ENCODE results near the gene PLXNB1. TPM values are rescaled to one million over a fixed set of nuclear protein-coding genes. Genes with fewer than 3 reads are reported as not detected.
A peak's percentile ranks its signal among the peaks of the same experiment; 100 is the strongest.
"Not testable (repeated sequence)": the region's sequence is repeated elsewhere in the genome, so short reads cannot be mapped to it uniquely, and the experiment has no call there.

Gene PLXNB1
- total RNA-seq, 2 experiments from 2014 or later = 2.3 to 2.5 TPM

GRCh38 chr3:48461767-48462166 is 31.9 kb upstream of the PLXNB1 start:
- CTCF ChIA-PET = interaction anchor here (1.3 to 2.9 kb wide), 4 partner anchors 12 to 95 kb away, joined by 3 to 17 read pairs (median 7); partner anchors contain the start of gene PFKFB4

GRCh38 chr3:48460517-48460902 is 30.6 kb upstream of the PLXNB1 start:
- ChIA-PET POLR2A (no interaction called here), CTCF (interaction anchor here (0.6 kb wide), 1 partner anchor 411 kb away, joined by 3 read pairs; no protein-coding TSS in a partner anchor)
- DNase-seq = no peak
- Mint-ChIP-seq H3K27me3 (no peaks in the 10 kb centered on the region), H3K27ac (peak overlapping the region; percentile 43), H3K36me3 (ENCODE audit: low read depth) (peaks cover 34% of the 10 kb centered on the region), H3K4me3 (no peak overlapping the region), H3K4me1 (peaks cover 20% of the 10 kb centered on the region), H3K9me3 (no peaks in the 10 kb centered on the region)

More at GRCh38 chr3:48461767-48462166, 31.9 kb upstream of the PLXNB1 start:
- peaks cover 25% of the 10 kb centered on the region for H3K4me1 Mint-ChIP-seq
- not testable (repeated sequence) for H3K4me3 Mint-ChIP-seq, H3K27me3 Mint-ChIP-seq, H3K9me3 Mint-ChIP-seq, DNase-seq, H3K27ac Mint-ChIP-seq
- H3K36me3 Mint-ChIP-seq (ENCODE audit: low read depth) = peaks cover 43% of the 10 kb centered on the region
- POLR2A ChIA-PET = interaction anchor here (0.7 kb wide), 1 partner anchor 13 kb away, joined by 3 read pairs; no protein-coding TSS in a partner anchor

DNA sequence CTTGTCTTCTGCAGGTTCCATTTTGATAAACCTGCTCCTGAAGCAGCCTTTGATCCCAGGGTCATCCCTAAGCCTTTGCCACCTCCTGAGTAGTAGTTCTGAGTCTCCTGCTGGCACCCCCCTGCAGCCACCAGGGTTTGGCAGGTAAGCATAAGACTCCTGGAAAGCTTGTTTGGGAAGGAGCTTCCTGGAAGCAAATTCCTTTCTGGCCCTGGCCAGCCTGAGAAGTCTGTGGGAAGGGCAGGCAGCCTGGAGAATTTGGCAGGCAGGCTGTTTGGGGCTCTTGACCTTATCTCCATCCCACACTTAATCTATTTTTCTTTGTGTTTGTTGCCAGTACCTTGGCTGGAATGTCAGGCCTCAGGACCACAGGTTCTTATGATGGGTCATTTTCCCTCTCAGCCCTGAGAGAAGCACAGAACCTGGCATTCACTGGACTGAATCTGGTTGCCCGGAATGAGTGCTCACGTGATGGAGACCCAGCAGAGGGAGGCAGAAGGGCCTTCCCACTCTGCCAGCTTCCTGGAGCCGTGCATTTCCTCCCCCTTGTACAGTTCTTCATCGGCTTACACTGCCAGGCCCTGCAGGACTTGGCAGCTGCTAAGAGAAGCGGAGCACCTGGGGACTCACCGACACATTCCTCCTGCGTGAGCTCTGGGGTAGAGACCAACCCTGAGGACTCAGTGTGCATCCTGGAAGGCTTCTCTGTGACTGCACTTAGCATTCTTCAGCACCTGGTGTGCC is 30.1 kb upstream of the PLXNB1 start:
- CTCF ChIA-PET = interaction anchor here (0.6 to 1.0 kb wide), 3 partner anchors 13 to 412 kb away, joined by 3 read pairs; partner anchors contain the start of gene ATRIP
- DNase-seq = no peak

DNA sequence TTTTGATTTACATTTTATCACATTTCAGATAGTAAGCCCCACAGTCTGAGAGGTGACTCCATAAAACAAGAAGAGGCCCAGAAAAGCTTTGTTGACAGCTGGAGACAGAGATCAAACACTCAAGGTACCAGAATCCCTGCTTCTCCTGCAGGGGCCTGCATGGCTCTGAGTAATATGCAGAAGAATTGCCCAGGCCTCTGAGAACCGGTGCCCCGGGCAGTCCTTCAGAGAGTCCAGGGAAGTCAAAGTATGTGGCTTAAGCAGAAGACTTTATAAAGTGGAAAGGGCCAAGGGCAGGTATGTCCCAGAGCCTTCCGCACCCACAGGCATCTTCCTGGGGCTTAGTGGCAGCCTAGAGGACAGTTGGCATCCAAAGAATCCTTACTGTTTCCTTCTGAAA is 29.4 kb upstream of the PLXNB1 start:
- ChIA-PET CTCF (interaction anchor here (1.0 kb wide), 1 partner anchor 23 kb away, joined by 3 read pairs; no protein-coding TSS in a partner anchor), POLR2A (no interaction called here)
- Mint-ChIP-seq H3K27ac (no peak overlapping the region), H3K36me3 (ENCODE audit: low read depth) (peaks cover 36% of the 10 kb centered on the region), H3K4me3 (no peak overlapping the region), H3K27me3 (no peaks in the 10 kb centered on the region), H3K9me3 (no peaks in the 10 kb centered on the region), H3K4me1 (peaks cover 15% of the 10 kb centered on the region)
- no peak for DNase-seq

More for the DNA sequence above, 30.1 kb upstream of the PLXNB1 start:
- Mint-ChIP-seq H3K36me3 (ENCODE audit: low read depth) (peaks cover 32% of the 10 kb centered on the region), H3K4me3 (no peak overlapping the region), H3K27me3 (no peaks in the 10 kb centered on the region), H3K4me1 (peaks cover 15% of the 10 kb centered on the region), H3K9me3 (no peaks in the 10 kb centered on the region), H3K27ac (no peak overlapping the region)
- POLR2A ChIA-PET = no interaction called here

DNA sequence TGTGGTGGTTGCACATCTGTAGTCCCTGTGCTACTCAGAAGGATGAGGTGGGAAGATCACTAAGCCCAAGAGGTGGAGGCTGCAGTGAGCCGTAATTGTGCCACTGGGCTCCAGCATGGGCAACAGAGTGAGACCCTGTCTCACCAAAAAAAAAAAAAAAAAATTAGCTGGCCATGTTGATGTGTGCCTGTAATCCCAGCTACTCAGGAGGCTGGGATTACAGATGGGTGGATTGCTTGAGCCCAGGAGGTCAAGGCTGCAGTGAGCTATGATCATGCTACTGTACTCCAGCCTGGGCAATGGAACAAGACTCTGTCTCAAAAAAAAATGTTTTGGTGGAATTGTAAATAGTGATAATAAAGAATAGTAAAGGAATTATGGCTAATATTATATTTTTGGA is 26.6 kb upstream of the PLXNB1 start:
- CTCF ChIA-PET = interaction anchor here (0.7 to 2.2 kb wide), 4 partner anchors 10 to 21 kb away, joined by 4 to 13 read pairs (median 6); partner anchors contain the start of gene ATRIP
- Mint-ChIP-seq H3K27me3 (no peaks in the 10 kb centered on the region), H3K4me1 (peaks cover 14% of the 10 kb centered on the region), H3K27ac (no peak overlapping the region), H3K9me3 (no peaks in the 10 kb centered on the region), H3K4me3 (no peak overlapping the region), H3K36me3 (ENCODE audit: low read depth) (peaks cover 55% of the 10 kb centered on the region)
- DNase-seq = no peak
- POLR2A ChIA-PET = interaction anchor here (0.7 to 1.0 kb wide), 2 partner anchors 17 to 103 kb away, joined by 3 to 4 read pairs; partner anchors contain the start of genes CCDC51 and TMA7

DNA sequence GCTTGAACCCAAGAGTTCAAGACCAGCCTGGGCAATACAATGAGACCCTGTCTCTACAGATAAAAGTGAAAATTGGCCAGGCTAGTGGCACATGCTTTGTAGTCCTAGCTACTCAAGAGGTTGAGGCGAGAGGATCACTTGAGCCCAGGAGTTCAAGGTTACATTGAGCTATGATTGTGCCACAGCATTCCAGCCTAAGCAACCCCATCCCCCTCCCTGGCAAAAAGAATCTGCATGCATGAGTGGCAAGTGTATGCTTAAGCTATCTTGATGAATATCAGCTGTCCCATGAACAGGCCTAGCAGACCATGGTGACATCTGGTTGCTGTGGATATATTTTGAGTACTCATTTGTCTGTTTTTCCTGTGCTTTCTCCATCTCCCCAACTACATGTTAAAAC is 21.4 kb upstream of the PLXNB1 start:
- no peak for DNase-seq
- Mint-ChIP-seq H3K9me3 (no peaks in the 10 kb centered on the region), H3K27me3 (no peaks in the 10 kb centered on the region), H3K4me3 (no peak overlapping the region), H3K36me3 (ENCODE audit: low read depth) (peaks cover 46% of the 10 kb centered on the region), H3K4me1 (peaks cover 31% of the 10 kb centered on the region), H3K27ac (no peak overlapping the region)
- ChIA-PET CTCF (interaction anchor here (0.5 to 1.9 kb wide), 4 partner anchors 10 to 247 kb away, joined by 3 to 6 read pairs (median 4); no protein-coding TSS in a partner anchor), POLR2A (no interaction called here)

DNA sequence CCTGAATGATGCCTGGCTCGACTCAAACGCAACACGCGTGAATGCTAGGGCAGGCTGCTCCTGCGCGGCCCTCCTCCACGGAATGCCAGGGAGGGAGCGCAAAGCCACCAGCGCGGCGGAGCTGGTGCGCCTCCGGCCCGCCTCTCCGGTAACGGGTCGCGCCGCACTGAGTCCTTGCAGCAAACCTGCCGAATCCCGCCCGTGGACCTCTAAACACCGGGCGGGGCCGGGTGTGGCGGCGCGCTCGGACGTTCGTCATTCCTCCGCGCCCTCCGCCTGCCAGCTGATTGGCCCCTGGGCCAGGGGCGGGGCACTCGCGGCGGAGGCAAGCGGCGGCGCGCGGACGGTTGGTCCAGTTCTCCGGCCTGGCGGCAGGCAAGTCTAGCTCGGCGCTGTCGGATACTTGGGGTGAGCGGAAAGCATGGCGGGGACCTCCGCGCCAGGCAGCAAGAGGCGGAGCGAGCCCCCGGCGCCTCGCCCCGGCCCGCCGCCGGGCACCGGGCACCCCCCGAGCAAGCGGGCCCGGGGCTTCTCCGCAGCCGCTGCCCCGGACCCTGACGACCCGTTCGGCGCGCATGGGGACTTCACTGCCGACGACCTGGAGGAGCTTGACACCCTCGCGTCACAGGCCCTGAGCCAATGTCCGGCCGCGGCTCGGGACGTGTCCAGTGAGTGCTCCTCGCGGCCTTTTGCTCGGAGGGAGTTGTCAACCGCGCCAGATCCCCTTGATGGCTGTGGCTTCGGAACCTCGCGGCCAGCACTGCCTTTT is 16.7 kb upstream of the PLXNB1 start, which contains the start of gene ATRIP:
Gene ATRIP (plus strand): TSS at position 313 of the 769 bp plus-strand sequence. CDS start 109 bp downstream, at position 422.
- no peaks in the 10 kb centered on the region for H3K9me3 Mint-ChIP-seq
- H3K4me3 Mint-ChIP-seq = peak within 1 kb of the TSS; percentile 87
- peaks cover 54% of the 10 kb centered on the region for H3K4me1 Mint-ChIP-seq
- POLR2A ChIA-PET = interaction anchor here (0.7 to 1.3 kb wide), 2 partner anchors 10 to 22 kb away, joined by 3 to 4 read pairs; no protein-coding TSS in a partner anchor
- peak within 1 kb of the TSS; percentile 91 for H3K27ac Mint-ChIP-seq
- peak; percentile 87 for DNase-seq
- no peaks in the 10 kb centered on the region for H3K27me3 Mint-ChIP-seq
- CTCF ChIA-PET = interaction anchor here (0.5 to 8.0 kb wide), 13 partner anchors 9 to 338 kb away, joined by 3 to 76 read pairs (median 4); partner anchors contain the start of genes PFKFB4 and PLXNB1
- peaks cover 39% of the 10 kb centered on the region for H3K36me3 Mint-ChIP-seq (ENCODE audit: low read depth)

DNA sequence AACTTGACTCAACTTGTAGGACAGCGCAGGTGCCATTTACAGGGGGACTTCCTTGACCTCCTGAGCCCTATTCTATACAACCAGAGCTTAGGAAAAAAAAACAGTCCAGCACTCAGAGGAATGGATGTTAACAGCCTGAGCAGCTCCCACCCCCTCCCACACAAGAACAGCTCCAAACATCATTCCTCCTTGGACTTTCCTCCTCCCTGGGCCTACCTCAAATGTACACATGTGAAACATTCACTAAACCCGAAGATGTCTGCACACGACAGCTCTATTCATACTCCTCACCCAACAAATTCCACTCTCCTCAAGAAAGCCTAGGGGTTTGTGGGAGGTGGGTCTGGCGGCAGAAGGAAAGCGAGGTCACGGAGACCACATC is 16.1 kb upstream of the PLXNB1 start:
- peaks cover 56% of the 10 kb centered on the region for H3K4me1 Mint-ChIP-seq
- H3K27ac Mint-ChIP-seq = peak overlapping the region; percentile 91
- peaks cover 39% of the 10 kb centered on the region for H3K36me3 Mint-ChIP-seq (ENCODE audit: low read depth)
- POLR2A ChIA-PET = interaction anchor here (1.3 kb wide), 1 partner anchor 10 kb away, joined by 4 read pairs; no protein-coding TSS in a partner anchor
- H3K9me3 Mint-ChIP-seq = no peaks in the 10 kb centered on the region
- H3K27me3 Mint-ChIP-seq = no peaks in the 10 kb centered on the region
- DNase-seq = no peak
- H3K4me3 Mint-ChIP-seq = peak overlapping the region; percentile 87
- CTCF ChIA-PET = interaction anchor here (0.6 to 8.0 kb wide), 13 partner anchors 10 to 339 kb away, joined by 3 to 76 read pairs (median 4); partner anchors contain the start of genes PFKFB4 and PLXNB1

DNA sequence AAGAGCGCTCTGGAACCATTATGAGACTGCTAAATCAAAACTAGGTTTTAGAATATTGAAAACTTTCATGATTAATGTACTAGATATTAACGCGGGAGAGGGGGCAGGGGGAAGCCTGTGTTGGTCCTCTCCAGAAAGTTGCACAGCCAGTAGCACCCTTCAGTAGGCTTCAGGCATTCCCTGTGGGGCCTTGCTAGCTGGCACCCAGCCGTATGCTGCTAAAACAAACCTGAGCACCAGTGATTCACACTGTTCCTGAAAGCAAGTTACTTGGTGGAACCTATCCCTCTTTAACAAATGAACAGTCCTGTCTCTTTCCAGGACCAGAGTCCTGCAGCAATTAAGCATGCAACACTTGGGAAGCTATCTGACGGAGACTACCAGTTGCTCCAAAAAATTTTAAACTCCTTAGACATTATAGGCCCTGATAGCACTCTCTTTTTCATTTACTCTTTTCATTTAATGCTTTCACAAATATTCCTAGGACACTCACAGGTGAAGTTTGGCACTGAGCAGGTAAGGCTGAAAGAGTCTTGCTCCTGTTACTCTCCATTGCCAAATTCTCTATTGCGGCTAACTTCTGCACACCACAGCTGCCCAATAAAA is 15.5 kb upstream of the PLXNB1 start:
- peaks cover 60% of the 10 kb centered on the region for H3K4me1 Mint-ChIP-seq

GRCh38 chr3:48441940-48442339 is 12.1 kb upstream of the PLXNB1 start:
- no peak for DNase-seq
- Mint-ChIP-seq H3K4me1 (peaks cover 51% of the 10 kb centered on the region), H3K27me3 (no peaks in the 10 kb centered on the region), H3K4me3 (peak overlapping the region; percentile 96), H3K36me3 (ENCODE audit: low read depth) (peaks cover 35% of the 10 kb centered on the region), H3K9me3 (no peaks in the 10 kb centered on the region), H3K27ac (peak overlapping the region; percentile 42)
- POLR2A ChIA-PET = interaction anchor here (0.7 kb wide), 1 partner anchor 107 kb away, joined by 5 read pairs; no protein-coding TSS in a partner anchor
- CTCF ChIA-PET = interaction anchor here (1.4 to 8.0 kb wide), 2 partner anchors 8 to 10 kb away, joined by 6 to 76 read pairs; no protein-coding TSS in a partner anchor

More for the DNA sequence above, 15.5 kb upstream of the PLXNB1 start:
- Mint-ChIP-seq H3K4me3 (peak overlapping the region; percentile 87), H3K36me3 (ENCODE audit: low read depth) (peaks cover 44% of the 10 kb centered on the region), H3K27ac (peak overlapping the region; percentile 91), H3K9me3 (no peaks in the 10 kb centered on the region), H3K27me3 (no peaks in the 10 kb centered on the region)
- CTCF ChIA-PET = interaction anchor here (0.6 to 8.0 kb wide), 9 partner anchors 11 to 191 kb away, joined by 3 to 76 read pairs (median 4); partner anchors contain the start of gene PFKFB4
- POLR2A ChIA-PET = interaction anchor here (1.3 kb wide), 1 partner anchor 9 kb away, joined by 4 read pairs; no protein-coding TSS in a partner anchor
- DNase-seq = no peak

DNA sequence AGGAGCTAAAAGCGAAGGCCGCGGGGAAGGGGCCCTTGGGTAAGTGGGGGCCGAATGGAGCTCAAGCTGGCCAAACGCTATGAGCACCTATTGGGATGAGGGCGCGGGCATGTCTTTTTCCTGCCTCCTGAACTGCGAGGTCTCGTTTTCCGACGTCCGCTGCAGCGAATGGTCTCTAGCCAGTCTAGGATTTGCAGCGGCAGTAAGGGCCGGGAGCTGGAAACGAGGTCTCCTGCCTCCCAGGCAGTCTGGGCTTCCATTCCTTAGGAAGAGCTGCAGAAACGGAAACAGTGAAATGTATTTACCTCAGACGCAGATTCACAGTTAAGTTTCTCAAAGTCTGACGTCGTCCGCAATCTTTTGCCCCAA is 10.7 kb upstream of the PLXNB1 start:
- POLR2A ChIA-PET = no interaction called here
- peak overlapping the region; percentile 96 for H3K4me3 Mint-ChIP-seq
- CTCF ChIA-PET = interaction anchor here (1.2 to 1.4 kb wide), 2 partner anchors 10 to 26 kb away, joined by 5 to 6 read pairs; partner anchors contain the start of gene PLXNB1
- no peaks in the 10 kb centered on the region for H3K9me3 Mint-ChIP-seq
- H3K4me1 Mint-ChIP-seq = peaks cover 41% of the 10 kb centered on the region
- no peaks in the 10 kb centered on the region for H3K27me3 Mint-ChIP-seq
- no peak for DNase-seq
- H3K27ac Mint-ChIP-seq = peak overlapping the region; percentile 91
- peaks cover 30% of the 10 kb centered on the region for H3K36me3 Mint-ChIP-seq (ENCODE audit: low read depth)
